Astrocyte (in vitro differentiated cells and primary cell): Measurements from ENCODE around the gene TMEM266.

Source experiments
- EZH2 ChIP-seq: IDR thresholded peaks from 2 replicates; pipeline ENCODE4 v1.6.1; 2012; ENCODE audit warnings: mild to moderate bottlenecking, low read length, inconsistent platforms; ENCODE audit not compliant: insufficient read depth
- TF ChIP-seq, protein P1 (sequence below): IDR thresholded peaks from 2 replicates; pipeline ENCODE4 v1.5.1; 2011; ENCODE audit warnings: low read depth, mild to moderate bottlenecking, inconsistent platforms, low read length, moderate library complexity; ENCODE audit not compliant: insufficient read depth

GRCh38 chr15:76169018-76169417 is 109.2 kb downstream of the TMEM266 start:
- TF ChIP-seq, protein P1, sequence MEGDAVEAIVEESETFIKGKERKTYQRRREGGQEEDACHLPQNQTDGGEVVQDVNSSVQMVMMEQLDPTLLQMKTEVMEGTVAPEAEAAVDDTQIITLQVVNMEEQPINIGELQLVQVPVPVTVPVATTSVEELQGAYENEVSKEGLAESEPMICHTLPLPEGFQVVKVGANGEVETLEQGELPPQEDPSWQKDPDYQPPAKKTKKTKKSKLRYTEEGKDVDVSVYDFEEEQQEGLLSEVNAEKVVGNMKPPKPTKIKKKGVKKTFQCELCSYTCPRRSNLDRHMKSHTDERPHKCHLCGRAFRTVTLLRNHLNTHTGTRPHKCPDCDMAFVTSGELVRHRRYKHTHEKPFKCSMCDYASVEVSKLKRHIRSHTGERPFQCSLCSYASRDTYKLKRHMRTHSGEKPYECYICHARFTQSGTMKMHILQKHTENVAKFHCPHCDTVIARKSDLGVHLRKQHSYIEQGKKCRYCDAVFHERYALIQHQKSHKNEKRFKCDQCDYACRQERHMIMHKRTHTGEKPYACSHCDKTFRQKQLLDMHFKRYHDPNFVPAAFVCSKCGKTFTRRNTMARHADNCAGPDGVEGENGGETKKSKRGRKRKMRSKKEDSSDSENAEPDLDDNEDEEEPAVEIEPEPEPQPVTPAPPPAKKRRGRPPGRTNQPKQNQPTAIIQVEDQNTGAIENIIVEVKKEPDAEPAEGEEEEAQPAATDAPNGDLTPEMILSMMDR, result no peak
- TF ChIP-seq EZH2, result no peak
